IMR-90 (cell line): Measurements from ENCODE around the gene PUS3. TPM values are rescaled to one million over a fixed set of nuclear protein-coding genes. Genes with fewer than 3 reads are reported as not detected.

Source experiments
- ATAC-seq: fragments of 200-7000 bp; cut with Tn5 transposase; 2 replicates; pipeline ENCODE4 v1.9.1; 2020; ENCODE audit warnings: low read depth, mild to moderate bottlenecking, moderate library complexity
- BruUV-seq: library from RNA; stranded (reverse); fragments of 400-500 nt; replicated peaks from 2 replicates; lab custom pipeline; 2021; lab: Mats Ljungman, UMichigan
- CTCF ChIA-PET: fragments of 300-600 bp; formaldehyde crosslinking; extraction: SDS; loops from one replicate; lab custom pipeline; 2021; ENCODE audit warnings: antibody characterized with exemption; lab: Yijun Ruan, JAX
- POLR2A ChIA-PET: fragments of 300-600 bp; sonication (Branson Sonifier 250); formaldehyde crosslinking; loops from one replicate; lab custom pipeline; 2022; ENCODE audit warnings: antibody characterized with exemption; ENCODE audit not compliant: unreplicated experiment; lab: Charles Lee
- DNase-seq: peaks from one replicate; pipeline ENCODE4 v3.0.0; 2013
- H2AFZ ChIP-seq: replicated peaks from 2 replicates; pipeline ENCODE3; 2013; ENCODE audit warnings: low read length, mild to moderate bottlenecking; ENCODE audit not compliant: poor library complexity
- H2AK5ac ChIP-seq: 2 replicates; pipeline ENCODE4 v1.6.1; 2013; ENCODE audit warnings: low read depth, low read length, inconsistent platforms
- H2AK9ac ChIP-seq: replicated peaks from 2 replicates; pipeline ENCODE3; 2013; ENCODE audit warnings: mild to moderate bottlenecking, low read depth, low read length, moderate library complexity; ENCODE audit not compliant: poor library complexity
- H2BK120ac ChIP-seq: 2 replicates; pipeline ENCODE4 v1.6.1; 2013; ENCODE audit warnings: low read depth, low read length, inconsistent platforms
- H2BK15ac ChIP-seq: 3 replicates; pipeline ENCODE4 v1.6.1; 2013; ENCODE audit warnings: low read depth, low read length, inconsistent platforms
- H2BK20ac ChIP-seq: 2 replicates; pipeline ENCODE4 v1.6.1; 2013; ENCODE audit warnings: low read depth, mild to moderate bottlenecking, inconsistent platforms, low read length, moderate library complexity
- H2BK5ac ChIP-seq: 2 replicates; pipeline ENCODE4 v1.6.1; 2013; ENCODE audit warnings: mild to moderate bottlenecking, low read depth, low read length, inconsistent platforms; ENCODE audit not compliant: poor library complexity, severe bottlenecking
- H3K14ac ChIP-seq: replicated peaks from 2 replicates; pipeline ENCODE4 v1.6.1; 2013; ENCODE audit warnings: low read depth, low read length, inconsistent platforms
- H3K18ac ChIP-seq: 2 replicates; pipeline ENCODE4 v1.6.1; 2013; ENCODE audit warnings: low read depth, low read length, control low read depth
- H3K23ac ChIP-seq: 2 replicates; pipeline ENCODE4 v1.6.1; 2013; ENCODE audit warnings: low read depth, low read length, inconsistent platforms
- H3K27ac ChIP-seq: 2 replicates; pipeline ENCODE4 v1.5.1; 2013; ENCODE audit warnings: mild to moderate bottlenecking, control low read depth, low read length; ENCODE audit not compliant: insufficient read depth
- H3K27me3 ChIP-seq: 2 replicates; pipeline ENCODE4 v1.6.1; 2013; ENCODE audit warnings: low read length; ENCODE audit not compliant: control insufficient read depth, insufficient read depth
- H3K36me3 ChIP-seq: 2 replicates; pipeline ENCODE4 v1.6.1; 2013; ENCODE audit warnings: low read length, mixed read lengths; ENCODE audit not compliant: control insufficient read depth, insufficient read depth
- H3K4ac ChIP-seq: 2 replicates; pipeline ENCODE4 v1.6.1; 2013; ENCODE audit warnings: low read depth, low read length, inconsistent platforms
- H3K4me1 ChIP-seq: 2 replicates; pipeline ENCODE4 v1.6.1; 2013; ENCODE audit warnings: low read length, mixed read lengths; ENCODE audit not compliant: control insufficient read depth, insufficient read depth
- H3K4me2 ChIP-seq: 2 replicates; pipeline ENCODE4 v1.6.1; 2013; ENCODE audit warnings: low read depth, mild to moderate bottlenecking, control low read depth, low read length, moderate library complexity
- H3K4me3 ChIP-seq: 2 replicates; pipeline ENCODE4 v1.5.1; 2013; ENCODE audit warnings: low read depth, mild to moderate bottlenecking, control low read depth, low read length, moderate library complexity; ENCODE audit not compliant: insufficient read depth
- H3K56ac ChIP-seq: 2 replicates; pipeline ENCODE4 v1.6.1; 2013; ENCODE audit warnings: low read length, inconsistent platforms; ENCODE audit not compliant: insufficient read depth; ENCODE audit errors: extremely low read depth
- H3K79me1 ChIP-seq, 2 experiments: 2 replicates each; pipeline ENCODE4 v1.6.1; 2013; ENCODE audit warnings: low read length in 2 of 2, inconsistent platforms in 1 of 2, low read depth in 1 of 2
- H3K9ac ChIP-seq: 2 replicates; pipeline ENCODE4 v1.6.1; 2013; ENCODE audit warnings: low read depth, low read length, control low read depth
- H3K9me1 ChIP-seq: 2 replicates; pipeline ENCODE4 v1.6.1; 2013; ENCODE audit warnings: low read length, inconsistent platforms; ENCODE audit not compliant: insufficient read depth
- H3K9me3 ChIP-seq: 2 replicates; pipeline ENCODE4 v1.6.1; 2013; ENCODE audit warnings: low read length; ENCODE audit not compliant: control insufficient read depth, insufficient read depth
- H4K20me1 ChIP-seq: 2 replicates; pipeline ENCODE4 v1.6.1; 2013; ENCODE audit warnings: low read length, inconsistent platforms; ENCODE audit not compliant: insufficient read depth
- H4K5ac ChIP-seq: 2 replicates; pipeline ENCODE4 v1.6.1; 2013; ENCODE audit warnings: mild to moderate bottlenecking, low read depth, low read length, control low read depth
- H4K8ac ChIP-seq, 2 experiments: 2 replicates each; pipeline ENCODE4 v1.6.1; 2013; ENCODE audit warnings: low read depth in 2 of 2, low read length in 2 of 2, control low read depth in 1 of 2, inconsistent platforms in 1 of 2
- H4K91ac ChIP-seq: 2 replicates; pipeline ENCODE4 v1.6.1; 2013; ENCODE audit warnings: low read depth, low read length, inconsistent platforms; ENCODE audit not compliant: insufficient read depth
- BHLHE40 ChIP-seq: fragments of 150-350 bp; IDR thresholded peaks from 2 replicates; pipeline ENCODE4 v1.6.1; 2016; ENCODE audit warnings: mild to moderate bottlenecking, low read depth, low read length
- CEBPB ChIP-seq: IDR thresholded peaks from 2 replicates; pipeline ENCODE4 v1.6.1; 2012; ENCODE audit warnings: low read depth, low read length, improper control_type of control experiment
- CHD1 ChIP-seq: IDR thresholded peaks from 2 replicates; pipeline ENCODE4 v1.6.1; 2012; ENCODE audit warnings: low read depth, low read length, improper control_type of control experiment
- CTCF ChIP-seq: conservative IDR thresholded peaks from 2 replicates; pipeline ENCODE4 v1.5.1; 2012; ENCODE audit warnings: mild to moderate bottlenecking, low read depth, low read length, improper control_type of control experiment
- FOS ChIP-seq: fragments of 150-350 bp; IDR thresholded peaks from 2 replicates; pipeline ENCODE4 v1.6.1; 2016; ENCODE audit warnings: low read depth, low read length
- MAFK ChIP-seq: IDR thresholded peaks from 2 replicates; pipeline ENCODE4 v1.6.1; 2012; ENCODE audit warnings: low read depth, low read length, improper control_type of control experiment
- MAZ ChIP-seq: IDR thresholded peaks from 2 replicates; pipeline ENCODE4 v1.6.1; 2012; ENCODE audit warnings: low read depth, mild to moderate bottlenecking, low read length, improper control_type of control experiment, moderate library complexity, borderline replicate concordance
- MXI1 ChIP-seq: IDR thresholded peaks from 2 replicates; pipeline ENCODE4 v1.6.1; 2012; ENCODE audit warnings: low read depth, mild to moderate bottlenecking, low read length, moderate library complexity, borderline replicate concordance
- NFE2L2 ChIP-seq: fragments of 150-350 bp; IDR thresholded peaks from 2 replicates; pipeline ENCODE4 v1.6.1; 2016; ENCODE audit warnings: low read depth, mild to moderate bottlenecking, low read length
- POLR2A ChIP-seq: IDR thresholded peaks from 2 replicates; pipeline ENCODE4 v1.6.1; 2012; ENCODE audit warnings: mild to moderate bottlenecking, low read depth, low read length
- RAD21 ChIP-seq: IDR thresholded peaks from 2 replicates; pipeline ENCODE4 v1.6.1; 2012; ENCODE audit warnings: low read length, improper control_type of control experiment
- RCOR1 ChIP-seq: IDR thresholded peaks from 2 replicates; pipeline ENCODE4 v1.6.1; 2012; ENCODE audit warnings: mild to moderate bottlenecking, low read length, improper control_type of control experiment; ENCODE audit not compliant: insufficient replicate concordance
- RFX5 ChIP-seq: IDR thresholded peaks from 2 replicates; pipeline ENCODE4 v1.8.0; 2012; ENCODE audit warnings: low read depth, mild to moderate bottlenecking, low read length, moderate library complexity
- SMC3 ChIP-seq: fragments of 150-350 bp; IDR thresholded peaks from 2 replicates; pipeline ENCODE4 v1.6.1; 2016; ENCODE audit warnings: low read depth, mild to moderate bottlenecking, antibody characterized with exemption, low read length, moderate library complexity
- USF2 ChIP-seq: fragments of 150-350 bp; IDR thresholded peaks from 2 replicates; pipeline ENCODE4 v1.6.1; 2017; ENCODE audit warnings: mild to moderate bottlenecking, antibody characterized with exemption, low read length, low read depth
- WGBS, 2 experiments: methylation state at CpG; one replicate each; pipeline versions ENCODE4 v1.1.5 to v1.1.7; 2013; ENCODE audit warnings: missing lambda C conversion rate in 2 of 2; ENCODE audit not compliant: insufficient read length in 1 of 2; ENCODE audit errors: extremely low coverage in 2 of 2; 5-methylcytosine and 5-hydroxymethylcytosine counted together
- dilution Hi-C: fragments of 300-500 bp; cut with HindIII; formaldehyde crosslinking; loops from one replicate; pipeline ENCODE4 v1.14.3; 2018; ENCODE audit warnings: low sequenced_read_pairs; ENCODE audit not compliant: unreplicated experiment
- in situ Hi-C: fragments of 300-500 bp; cut with MboI; formaldehyde crosslinking; loops from 3 replicates; pipeline ENCODE4 v1.14.3; 2019; ENCODE audit warnings: low sequenced_read_pairs, inconsistent platforms, mixed read lengths
- intact Hi-C: fragments of 100-400 bp; cut with micrococcal nuclease; formaldehyde crosslinking; loops from 2 replicates; pipeline ENCODE4 v1.10.0; 2022
- polyA plus RNA-seq, 3 experiments: library from polyadenylated mRNA; depleted of rRNA; stranded (reverse); fragments of >200 nt; gene quantifications; 2 replicates each; pipeline ENCODE4 v1.2.3, GENCODE V29; 2012; ENCODE audit warnings: low replicate concordance in 1 of 3
- total RNA-seq: library from RNA; depleted of rRNA; stranded (reverse); fragments of >200 nt; gene quantifications from 2 replicates; pipeline ENCODE4 v1.2.3, GENCODE V29; 2012
- TF ChIP-seq, protein P1 (sequence below): fragments of 150-350 bp; IDR thresholded peaks from 2 replicates; pipeline ENCODE4 v1.6.1; 2016; ENCODE audit warnings: low read depth, mild to moderate bottlenecking, low read length, moderate library complexity, borderline replicate concordance

The PUS3 gene
- total and polyA plus RNA-seq, 2 of the 4 experiments (the other 2 are of a cell fraction) = 6.1 to 11.7 TPM

GRCh38 chr11:125886997-125887372 is 16.0 kb downstream of the PUS3 start:
- intact Hi-C loops = no loop called here
- no peak for ATAC-seq
- TF ChIP-seq NFE2L2 (no peak), MXI1 (no peak), RAD21 (no peak), CTCF (no peak), BHLHE40 (no peak), SMC3 (no peak), USF2 (no peak), CHD1 (no peak), FOS (no peak), RFX5 (no peak), MAZ (no peak), MAFK (no peak), RCOR1 (no peak), CEBPB (no peak), POLR2A (no peak)
- TF ChIP-seq, protein P1, sequence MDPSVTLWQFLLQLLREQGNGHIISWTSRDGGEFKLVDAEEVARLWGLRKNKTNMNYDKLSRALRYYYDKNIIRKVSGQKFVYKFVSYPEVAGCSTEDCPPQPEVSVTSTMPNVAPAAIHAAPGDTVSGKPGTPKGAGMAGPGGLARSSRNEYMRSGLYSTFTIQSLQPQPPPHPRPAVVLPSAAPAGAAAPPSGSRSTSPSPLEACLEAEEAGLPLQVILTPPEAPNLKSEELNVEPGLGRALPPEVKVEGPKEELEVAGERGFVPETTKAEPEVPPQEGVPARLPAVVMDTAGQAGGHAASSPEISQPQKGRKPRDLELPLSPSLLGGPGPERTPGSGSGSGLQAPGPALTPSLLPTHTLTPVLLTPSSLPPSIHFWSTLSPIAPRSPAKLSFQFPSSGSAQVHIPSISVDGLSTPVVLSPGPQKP = no peak
- Histone ChIP-seq H2AK9ac (peak overlapping the region; percentile 79), H4K8ac (peak overlapping the region; percentile 31 to 34; a peak in 3 of 4 replicates), H2AFZ (peak overlapping the region; percentile 97), H4K20me1 (no peaks in the 10 kb centered on the region), H3K14ac (no peak overlapping the region), H3K4me3 (0 out of 2 replicates have a peak overlapping the region, but pooled peaks have one; percentile 89), H4K5ac (no peak overlapping the region), H3K4me2 (peak overlapping the region; percentile 5; the same call in 1 of the 2 replicates), H2AK5ac (no peak overlapping the region), H2BK15ac (no peak overlapping the region), H3K4me1 (no peaks in the 10 kb centered on the region), H3K79me1 (peaks cover 0 to 18% of the 10 kb centered on the region in 2 experiments; a peak in 2 of 4 replicates), H3K9me1 (no peaks in the 10 kb centered on the region), H3K18ac (no peak overlapping the region), H2BK120ac (peak overlapping the region; percentile 34), H2BK20ac (no peak overlapping the region), H3K56ac (no peak overlapping the region), H3K36me3 (no peaks in the 10 kb centered on the region), H3K27ac (no peak overlapping the region; the same call in 1 of the 2 replicates), H3K9ac (no peak overlapping the region), H2BK5ac (peak overlapping the region; percentile 1), H3K23ac (no peak overlapping the region), H4K91ac (peak overlapping the region; percentile 12; the same call in 1 of the 2 replicates), H3K4ac (0 out of 2 replicates have a peak overlapping the region, but pooled peaks have one; percentile 27), H3K27me3 (no peaks in the 10 kb centered on the region), H3K9me3 (no peaks in the 10 kb centered on the region)
- no TSS peak for BruUV-seq
- DNase-seq = no peak
- CTCF ChIA-PET = interaction anchor here (0.6 kb wide), 1 partner anchor 415 kb away, joined by 3 read pairs; no protein-coding TSS in a partner anchor
- dilution Hi-C loops = no loop called here
- in situ Hi-C loops = no loop called here
- POLR2A ChIA-PET = no interaction called here
- WGBS, 2 experiments = 61% methylated on average over 16 of the region's 24 CpGs; no CpG with 5 or more reads in 1 of the 2 experiments
